GM18511 (cell line): Measurements from ENCODE around the gene AGBL2.
"Not testable (repeated sequence)": the region's sequence is repeated elsewhere in the genome, so short reads cannot be mapped to it uniquely, and the experiment has no call there.

ENCODE experiments used
- ATAC-seq: cut with Tn5 transposase; IDR thresholded peaks from one replicate; pipeline ENCODE4 v1.9.1; 2021; ENCODE audit warnings: mild to moderate bottlenecking, moderate library complexity; ENCODE audit not compliant: unreplicated experiment

The AGBL2 gene

GRCh38 chr11:47640506-47640905, 74.7 kb downstream of the AGBL2 start:
- not testable (repeated sequence) for ATAC-seq

GRCh38 chr11:47636331-47636730, 78.8 kb downstream of the AGBL2 start:
- ATAC-seq, result not testable (repeated sequence)

GRCh38 chr11:47631473-47631872, 83.7 kb downstream of the AGBL2 start:
- no peak for ATAC-seq

GRCh38 chr11:47628026-47628425, 87.1 kb downstream of the AGBL2 start:
- ATAC-seq, result no peak

GRCh38 chr11:47626234-47626633, 88.9 kb downstream of the AGBL2 start:
- no peak for ATAC-seq

GRCh38 chr11:47620836-47621378, 94.3 kb downstream of the AGBL2 start:
- ATAC-seq, result no peak

- no peak for ATAC-seq
Observed at GRCh38 chr11:47617417-47617809, 97.8 kb downstream of the AGBL2 start.

- ATAC-seq, result no peak
Observed at GRCh38 chr11:47616726-47617416, 98.3 kb downstream of the AGBL2 start.

- no peak for ATAC-seq
Observed at GRCh38 chr11:47615249-47615648, 99.9 kb downstream of the AGBL2 start.

- ATAC-seq, result peak; percentile 88
Observed at GRCh38 chr11:47611348-47611794, 103.8 kb downstream of the AGBL2 start.

GRCh38 chr11:47609675-47610074, 105.5 kb downstream of the AGBL2 start:
- ATAC-seq, result no peak
